Gastroesophageal sphincter (tissue), 4 donors: Measurements from ENCODE around the gene SYCP2L. TPM values are rescaled to one million over a fixed set of nuclear protein-coding genes. Genes with fewer than 3 reads are reported as not detected.
A peak's percentile ranks its signal among the peaks of the same experiment; 100 is the strongest.

Experiments used
- ATAC-seq: fragments of 150-250 bp; one replicate; pipeline ENCODE4 v1.9.1; 2016; ENCODE audit warnings: mild to moderate bottlenecking, moderate library complexity
- H3K27ac ChIP-seq, 4 donors: fragments of 200-600 bp; sonication (generic) in 3 of 4; 1 replicate in 3 of 4; 2 replicates in 1 of 4; pipeline ENCODE4 v1.5.1; 2016 to 2019
- H3K27me3 ChIP-seq: fragments of 200-600 bp; sonication (generic); one replicate; pipeline ENCODE4 v1.5.1; 2019
- H3K36me3 ChIP-seq, 2 donors: fragments of 200-600 bp; sonication (generic); one replicate each; pipeline ENCODE4 v1.5.1; 2019; ENCODE audit warnings: control low read depth in 1 of 2
- H3K4me1 ChIP-seq, 3 donors: fragments of 200-600 bp; sonication (generic); 1 replicate in 2 of 3; 2 replicates in 1 of 3; pipeline ENCODE4 v1.5.1; 2016 to 2019; ENCODE audit warnings: control low read depth in 2 of 3
- H3K4me3 ChIP-seq, 2 donors: fragments of 200-600 bp; sonication (generic); one replicate each; pipeline ENCODE4 v1.5.1; 2019; ENCODE audit warnings: mild to moderate bottlenecking in 1 of 2, moderate library complexity in 1 of 2
- H3K9me3 ChIP-seq, 3 donors: fragments of 200-600 bp; sonication (generic); one replicate each; pipeline ENCODE4 v1.5.1; 2017 to 2019; ENCODE audit warnings: control low read depth in 2 of 3
- CTCF ChIP-seq, 4 experiments: fragments of 200-600 bp in 2 of 4; fragments of 450-650 bp in 2 of 4; sonication (generic) in 1 of 4; IDR thresholded peaks; one replicate each; pipeline ENCODE4 v1.5.1; 2017 to 2019; ENCODE audit warnings: antibody characterized with exemption in 4 of 4, mild to moderate bottlenecking in 2 of 4, moderate library complexity in 2 of 4
- EP300 ChIP-seq: sonication (generic); formaldehyde crosslinking; IDR thresholded peaks from one replicate; pipeline ENCODE4 v1.6.1; 2017; ENCODE audit warnings: antibody characterized with exemption, mild to moderate bottlenecking
- POLR2A ChIP-seq, 2 donors: fragments of 450-650 bp; IDR thresholded peaks; one replicate each; pipeline ENCODE4 v1.6.1; 2017; ENCODE audit warnings: antibody characterized with exemption in 2 of 2, mild to moderate bottlenecking in 2 of 2, moderate library complexity in 1 of 2
- POLR2AphosphoS5 ChIP-seq: sonication (generic); formaldehyde crosslinking; IDR thresholded peaks from one replicate; pipeline ENCODE4 v1.6.1; 2017; ENCODE audit warnings: antibody characterized with exemption
- WGBS, 2 donors: methylation state at CpG; one replicate each; pipeline ENCODE4 v1.1.5; 2018; ENCODE audit warnings: low coverage in 1 of 2; 5-methylcytosine and 5-hydroxymethylcytosine counted together
- total RNA-seq, 4 donors: library from RNA; depleted of rRNA; stranded (reverse); fragments of >200 nt; gene quantifications; one replicate each; pipeline ENCODE4 v1.1.0, GENCODE V29; 2016

Gene SYCP2L
- total RNA-seq, 4 donors from 2014 or later: 0.40 to 5.7 (median 1.6) TPM

GRCh38 chr6:10947966-10948365 is 61.1 kb downstream of the SYCP2L start:
- ATAC-seq: no peak
- TF ChIP-seq POLR2A (IDR thresholded peaks at IDR 0.05) (no peak), EP300 (no peak), POLR2AphosphoS5 (no peak), CTCF (IDR thresholded peaks at IDR 0.05) (no peak)
- WGBS, 2 donors: 94 to 100% methylated on average over 3 to 5 of the region's 5 CpGs
- Histone ChIP-seq H3K4me1 (peaks cover 0 to 12% (median 0%) of the 10 kb centered on the region in 3 donors), H3K9me3 (no peaks in the 10 kb centered on the region), H3K36me3 (no peaks in the 10 kb centered on the region), H3K27me3 (no peaks in the 10 kb centered on the region), H3K4me3 (no peak overlapping the region), H3K27ac (no peak overlapping the region)

- no peak for ATAC-seq
- 68 to 77% methylated on average over 4 to 6 of the region's 6 CpGs for WGBS, 2 donors
- Histone ChIP-seq H3K4me1 (peaks cover 0 to 12% (median 0%) of the 10 kb centered on the region in 3 donors), H3K4me3 (no peak overlapping the region), H3K27ac (no peak overlapping the region), H3K9me3 (no peaks in the 10 kb centered on the region), H3K36me3 (no peaks in the 10 kb centered on the region), H3K27me3 (no peaks in the 10 kb centered on the region)
- TF ChIP-seq POLR2AphosphoS5 (no peak), POLR2A (IDR thresholded peaks at IDR 0.05) (no peak), EP300 (no peak), CTCF (IDR thresholded peaks at IDR 0.05) (no peak)
Observed at GRCh38 chr6:10949579-10950490, 63.0 kb downstream of the SYCP2L start.

- ATAC-seq: no peak
- WGBS, 2 donors: 11 to 23% methylated on average over 6 of the region's 6 CpGs
- Histone ChIP-seq H3K4me3 (no peak overlapping the region), H3K36me3 (no peaks in the 10 kb centered on the region), H3K27me3 (no peaks in the 10 kb centered on the region), H3K4me1 (peaks cover 0 to 12% (median 0%) of the 10 kb centered on the region in 3 donors), H3K27ac (no peak overlapping the region), H3K9me3 (no peaks in the 10 kb centered on the region)
- no peak for TF ChIP-seq POLR2A (IDR thresholded peaks at IDR 0.05)
- peak in 3 of 4 experiments; percentile 32 to 53 (median 45) for TF ChIP-seq CTCF (IDR thresholded peaks at IDR 0.05)
Observed at GRCh38 chr6:10951675-10952282, 64.9 kb downstream of the SYCP2L start.

GRCh38 chr6:10954590-10955010 is 67.7 kb downstream of the SYCP2L start:
- no peaks in the 10 kb centered on the region for H3K27me3 ChIP-seq
- no peaks in the 10 kb centered on the region for H3K9me3 ChIP-seq
- H3K4me3 ChIP-seq: no peak overlapping the region
- H3K27ac ChIP-seq: no peak overlapping the region
- H3K36me3 ChIP-seq: no peaks in the 10 kb centered on the region
- no peak for TF ChIP-seq POLR2A (IDR thresholded peaks at IDR 0.05)
- TF ChIP-seq CTCF (IDR thresholded peaks at IDR 0.05): peak in 2 of 4 experiments; percentile 40 to 64
- H3K4me1 ChIP-seq: peaks cover 0 to 12% (median 0%) of the 10 kb centered on the region in 3 donors
- WGBS, 2 donors: 27 to 37% methylated on average over 10 to 13 of the region's 15 CpGs
- ATAC-seq: no peak

DNA sequence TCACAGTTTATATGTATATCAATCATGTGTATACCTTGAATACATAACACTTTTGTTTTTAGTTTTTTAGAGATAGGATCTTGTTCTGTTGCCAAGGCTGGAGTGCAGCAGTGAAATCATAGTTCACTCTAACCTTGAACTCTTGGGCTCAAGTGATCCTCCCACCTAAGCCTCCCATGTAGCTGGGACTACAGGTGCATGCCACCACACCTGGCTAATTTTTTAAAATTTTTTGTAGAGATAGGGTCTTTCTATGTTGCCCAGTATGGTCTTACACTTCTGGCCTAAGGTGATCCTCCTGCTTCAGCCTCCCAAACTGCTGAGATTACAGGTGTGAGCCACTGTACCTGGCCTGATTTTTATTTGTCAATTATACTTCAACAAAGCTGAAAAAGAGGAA is 69.9 kb downstream of the SYCP2L start:
- no peak for TF ChIP-seq EP300
- TF ChIP-seq POLR2A (IDR thresholded peaks at IDR 0.05): no peak
- TF ChIP-seq CTCF (IDR thresholded peaks at IDR 0.05): no peak
- no peak for TF ChIP-seq POLR2AphosphoS5
- H3K27ac ChIP-seq: no peak overlapping the region
- no peak for ATAC-seq
- no peak overlapping the region for H3K4me3 ChIP-seq
- no peaks in the 10 kb centered on the region for H3K27me3 ChIP-seq
- H3K4me1 ChIP-seq: peaks cover 0 to 7% (median 0%) of the 10 kb centered on the region in 3 donors
- H3K9me3 ChIP-seq: no peaks in the 10 kb centered on the region
- no peaks in the 10 kb centered on the region for H3K36me3 ChIP-seq
